ENCODE measurements around the gene DALRD3.

DNA sequence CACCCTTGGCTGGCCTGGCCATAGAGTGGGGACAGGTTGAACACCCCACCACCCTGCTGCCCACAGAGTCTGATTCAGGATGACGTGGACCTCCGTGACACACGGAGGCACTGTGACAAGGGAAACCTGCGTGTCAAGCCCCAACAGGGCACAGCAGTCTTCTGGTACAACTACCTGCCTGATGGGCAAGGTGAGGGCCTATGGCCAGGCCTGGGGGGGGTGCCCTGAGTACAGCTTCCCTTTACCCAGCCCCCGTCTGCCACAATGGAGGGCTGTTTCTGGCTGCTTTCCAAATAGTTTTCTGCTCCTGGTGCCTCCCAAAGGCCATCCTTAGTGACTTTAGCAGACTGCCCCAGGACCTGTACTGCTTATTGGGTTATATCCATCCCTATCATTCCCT, 12.4 kb downstream of the DALRD3 start:
- TF ChIP-seq LEF1 (IDR thresholded peaks at IDR 0.05; ENCODE audit: borderline replicate concordance) (no peak), SP1 (IDR thresholded peaks at IDR 0.05) (no peak), ZNF384 (IDR thresholded peaks at IDR 0.05) (no peak), L3MBTL2 (conservative IDR thresholded peaks at IDR 0.05) (no peak), FOXA1 (IDR thresholded peaks at IDR 0.05) (no peak), TARDBP (IDR thresholded peaks at IDR 0.05) (no peak), SUZ12 (IDR thresholded peaks at IDR 0.05) (no peak), ARNT (IDR thresholded peaks at IDR 0.05) (no peak), FOXM1 (IDR thresholded peaks at IDR 0.05; ENCODE audit: borderline replicate concordance) (no peak), HDGF (IDR thresholded peaks at IDR 0.05; ENCODE audit: borderline replicate concordance) (no peak), FOXK2 (IDR thresholded peaks at IDR 0.05) (no peak), NFRKB (IDR thresholded peaks at IDR 0.05) (no peak)

Measured in HEK293T (cell line).